Vagina (tissue), 2 donors: ENCODE measurements around the gene PIP5K1C.

ENCODE experiments used
- CTCF ChIP-seq, 3 experiments: fragments of 450-650 bp in 2 of 3; fragments of 200-600 bp in 1 of 3; sonication (generic) in 1 of 3; IDR thresholded peaks; one replicate each; pipeline ENCODE4 v1.5.1; 2017 to 2019; ENCODE audit warnings: antibody characterized with exemption in 3 of 3, mild to moderate bottlenecking in 2 of 3, moderate library complexity in 2 of 3
- POLR2A ChIP-seq, 2 donors: fragments of 450-650 bp; IDR thresholded peaks; one replicate each; pipeline ENCODE4 v1.6.1; 2017; ENCODE audit warnings: antibody characterized with exemption in 2 of 2, mild to moderate bottlenecking in 2 of 2, moderate library complexity in 2 of 2
- POLR2AphosphoS5 ChIP-seq, 2 donors: sonication (generic); formaldehyde crosslinking; IDR thresholded peaks; one replicate each; pipeline ENCODE4 v1.9.0; 2017; ENCODE audit warnings: antibody characterized with exemption in 2 of 2, mild to moderate bottlenecking in 2 of 2, low read depth in 1 of 2; ENCODE audit not compliant: insufficient read depth in 1 of 2

DNA sequence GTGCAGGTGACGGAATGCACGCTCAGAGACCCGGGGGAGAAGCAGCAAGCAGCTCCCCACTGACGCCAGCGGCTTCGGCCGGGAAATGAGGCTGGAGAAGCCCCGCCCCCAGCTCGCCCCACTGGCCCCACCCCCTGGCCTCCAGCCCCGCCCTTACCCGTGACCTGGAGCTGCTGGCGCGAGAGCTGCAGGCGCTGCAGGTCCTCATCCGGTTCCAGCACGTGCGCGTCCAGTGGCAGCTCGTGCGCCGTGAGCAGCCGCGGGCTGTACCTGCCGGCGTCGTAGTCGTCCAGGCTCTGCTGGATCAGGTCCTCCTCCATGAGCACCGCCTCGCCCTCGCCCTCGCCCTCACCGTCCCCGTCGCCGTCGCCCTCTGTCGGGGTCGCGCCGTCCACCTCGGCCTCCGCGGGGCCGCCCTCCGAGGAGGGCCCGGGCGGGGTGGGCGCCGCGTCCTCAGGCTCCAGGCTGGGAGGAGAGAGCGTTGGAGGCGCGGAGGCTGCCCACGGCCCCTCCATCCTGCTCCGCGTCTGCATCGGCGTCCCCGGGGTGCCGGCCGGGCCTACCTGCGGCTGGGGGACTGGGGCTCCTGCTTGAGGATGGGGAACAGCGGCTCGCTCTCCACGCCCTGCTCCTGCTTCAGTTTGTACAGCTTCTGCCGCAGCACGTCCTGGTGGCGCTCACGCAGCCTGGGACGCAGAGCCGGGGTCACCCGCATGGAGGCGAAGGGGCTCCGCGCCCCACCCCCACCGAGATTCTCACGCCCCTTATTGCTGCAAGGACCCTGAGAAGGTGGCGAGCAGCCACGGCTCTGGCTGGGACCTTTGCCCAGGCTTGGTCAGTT is 87.1 kb downstream of the PIP5K1C start:
- TF ChIP-seq CTCF (IDR thresholded peaks at IDR 0.05) (no peak), POLR2A (IDR thresholded peaks at IDR 0.05) (no peak), POLR2AphosphoS5 (IDR thresholded peaks at IDR 0.05; ENCODE audit: insufficient read depth in 1 of 2, low read depth in 1 of 2) (no peak)
